ENCODE results near the gene WNT10A.

- TF ChIP-seq CTCF (IDR thresholded peaks at IDR 0.05), result no peak
- TF ChIP-seq POLR2AphosphoS5 (IDR thresholded peaks at IDR 0.05), result no peak
- TF ChIP-seq POLR2A (IDR thresholded peaks at IDR 0.05), result no peak
- no peak for TF ChIP-seq EP300 (IDR thresholded peaks at IDR 0.05)
These were observed 23.1 kb upstream of the WNT10A start for GRCh38 chr2:218857371-218858137.
